NCI-H128 (cell line): ENCODE results near the gene MCEMP1.

ENCODE experiments used
- DNase-seq: peaks from one replicate; lab custom pipeline; 2025; ENCODE audit not compliant: unreplicated experiment; lab: John Stamatoyannopoulos, UW

Gene MCEMP1

GRCh38 chr19:7697721-7698287 is 20.9 kb downstream of the MCEMP1 start:
- DNase-seq = no peak

- no peak for DNase-seq
Observed at GRCh38 chr19:7698583-7698982, 21.7 kb downstream of the MCEMP1 start.

GRCh38 chr19:7699003-7699402 is 22.1 kb downstream of the MCEMP1 start:
- DNase-seq = no peak

- no peak for DNase-seq
Observed at GRCh38 chr19:7699417-7700401, 22.8 kb downstream of the MCEMP1 start.

GRCh38 chr19:7701049-7701653 is 24.3 kb downstream of the MCEMP1 start:
- DNase-seq = no peak

GRCh38 chr19:7701654-7702457 is 25.0 kb downstream of the MCEMP1 start, which contains the start of gene FCER2:
Gene FCER2 (minus strand): TSS chr19:7702131. CDS start chr19:7699760, 2,371 bp downstream.
- no peak for DNase-seq

GRCh38 chr19:7703332-7703731 is 26.4 kb downstream of the MCEMP1 start:
- no peak for DNase-seq

- DNase-seq = no peak
Observed at GRCh38 chr19:7704280-7705060, 27.6 kb downstream of the MCEMP1 start.

GRCh38 chr19:7705387-7706187 is 28.7 kb downstream of the MCEMP1 start:
- DNase-seq = no peak

GRCh38 chr19:7706188-7706954 is 29.5 kb downstream of the MCEMP1 start:
- DNase-seq = no peak

- no peak for DNase-seq
Observed at GRCh38 chr19:7706955-7707456, 30.1 kb downstream of the MCEMP1 start.

GRCh38 chr19:7709932-7710460 is 33.1 kb downstream of the MCEMP1 start:
- DNase-seq = no peak

GRCh38 chr19:7710616-7711015 is 33.7 kb downstream of the MCEMP1 start:
- no peak for DNase-seq

- no peak for DNase-seq
Observed at GRCh38 chr19:7715671-7716070, 38.8 kb downstream of the MCEMP1 start.

GRCh38 chr19:7716762-7717161 is 39.9 kb downstream of the MCEMP1 start:
- no peak for DNase-seq

GRCh38 chr19:7718668-7719067 is 41.8 kb downstream of the MCEMP1 start:
- DNase-seq = no peak

GRCh38 chr19:7720351-7720750 is 43.5 kb downstream of the MCEMP1 start:
- DNase-seq = no peak

GRCh38 chr19:7722231-7722651 is 45.4 kb downstream of the MCEMP1 start:
- no peak for DNase-seq
